NCI-H128 (cell line): ENCODE results near the gene ANKRD45.
"Not testable (repeated sequence)": the region's sequence is repeated elsewhere in the genome, so short reads cannot be mapped to it uniquely, and the experiment has no call there.

ENCODE experiments used
- DNase-seq: peaks from one replicate; lab custom pipeline; 2025; ENCODE audit not compliant: unreplicated experiment; lab: John Stamatoyannopoulos, UW

The ANKRD45 gene

DNA sequence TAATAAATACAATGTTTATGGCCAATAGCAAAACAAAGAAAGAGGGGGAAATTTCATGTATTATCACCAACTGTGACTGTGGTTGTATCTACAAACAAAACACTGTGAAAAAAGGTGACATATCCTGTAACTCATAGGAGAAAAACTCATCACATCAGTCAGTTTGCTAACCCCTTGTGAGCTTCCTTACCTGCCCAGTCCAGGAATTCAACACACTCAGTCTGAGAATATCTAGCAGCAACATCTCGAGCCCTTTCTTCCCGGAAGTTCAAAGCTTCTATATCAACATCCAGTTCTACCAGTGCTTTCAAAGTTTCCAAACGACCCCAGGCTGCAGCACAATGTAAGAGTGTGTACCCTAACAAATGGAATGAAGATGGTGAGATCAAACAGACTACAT lies 23.0 kb downstream of the ANKRD45 start:
- no peak for DNase-seq

DNA sequence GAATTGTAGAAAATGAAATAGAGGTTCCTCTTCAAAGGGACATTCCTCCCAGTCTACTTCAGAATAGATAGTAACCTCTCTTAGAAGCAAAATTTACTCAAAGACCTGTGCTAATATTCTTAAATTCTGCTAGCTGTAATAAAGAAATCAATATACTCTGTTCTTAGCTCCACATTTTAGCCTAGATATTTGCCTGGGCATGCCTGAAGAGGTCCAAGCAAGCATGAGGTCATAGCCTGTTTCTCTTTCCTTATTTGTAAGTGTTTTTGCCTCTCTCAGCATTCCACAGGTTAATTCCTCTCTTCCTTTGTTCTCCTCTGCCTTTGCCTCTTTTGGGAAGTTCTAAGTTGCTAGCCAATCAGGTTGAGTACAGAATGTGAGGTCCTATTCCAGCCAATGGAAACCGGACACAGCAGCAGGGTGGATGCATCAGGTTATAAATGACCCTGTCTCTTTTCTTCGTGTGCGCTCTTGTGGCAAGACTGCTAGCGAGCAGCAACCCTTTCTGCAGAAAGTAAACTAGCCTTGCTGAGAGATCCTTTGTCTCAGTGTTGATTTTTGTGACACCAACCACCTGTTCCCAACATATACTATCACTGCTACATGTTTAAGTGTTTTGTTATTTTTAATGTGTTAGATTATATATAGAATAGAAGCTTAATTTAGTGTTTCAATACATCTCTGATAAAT lies 27.1 kb downstream of the ANKRD45 start:
- not testable (repeated sequence) for DNase-seq

DNA sequence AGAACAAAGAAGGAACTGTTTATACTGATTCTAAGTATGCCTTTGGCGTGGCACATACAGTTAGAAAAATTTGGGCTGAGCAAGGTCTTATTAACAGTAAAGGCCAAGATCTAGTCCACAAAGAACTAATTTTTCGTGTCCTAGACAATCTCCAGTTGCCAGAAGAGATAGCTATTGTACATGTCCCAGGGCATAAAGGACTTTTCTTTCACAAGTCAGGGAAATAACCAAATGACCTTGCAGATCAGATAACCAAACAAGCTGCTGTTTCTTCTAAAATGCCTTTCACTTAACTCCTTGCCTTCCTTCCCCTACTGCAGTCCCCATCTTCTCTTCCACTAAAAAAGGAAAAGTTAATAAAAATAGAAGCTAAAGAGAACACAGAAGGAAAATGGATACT lies 30.5 kb downstream of the ANKRD45 start:
- DNase-seq: no peak

DNA sequence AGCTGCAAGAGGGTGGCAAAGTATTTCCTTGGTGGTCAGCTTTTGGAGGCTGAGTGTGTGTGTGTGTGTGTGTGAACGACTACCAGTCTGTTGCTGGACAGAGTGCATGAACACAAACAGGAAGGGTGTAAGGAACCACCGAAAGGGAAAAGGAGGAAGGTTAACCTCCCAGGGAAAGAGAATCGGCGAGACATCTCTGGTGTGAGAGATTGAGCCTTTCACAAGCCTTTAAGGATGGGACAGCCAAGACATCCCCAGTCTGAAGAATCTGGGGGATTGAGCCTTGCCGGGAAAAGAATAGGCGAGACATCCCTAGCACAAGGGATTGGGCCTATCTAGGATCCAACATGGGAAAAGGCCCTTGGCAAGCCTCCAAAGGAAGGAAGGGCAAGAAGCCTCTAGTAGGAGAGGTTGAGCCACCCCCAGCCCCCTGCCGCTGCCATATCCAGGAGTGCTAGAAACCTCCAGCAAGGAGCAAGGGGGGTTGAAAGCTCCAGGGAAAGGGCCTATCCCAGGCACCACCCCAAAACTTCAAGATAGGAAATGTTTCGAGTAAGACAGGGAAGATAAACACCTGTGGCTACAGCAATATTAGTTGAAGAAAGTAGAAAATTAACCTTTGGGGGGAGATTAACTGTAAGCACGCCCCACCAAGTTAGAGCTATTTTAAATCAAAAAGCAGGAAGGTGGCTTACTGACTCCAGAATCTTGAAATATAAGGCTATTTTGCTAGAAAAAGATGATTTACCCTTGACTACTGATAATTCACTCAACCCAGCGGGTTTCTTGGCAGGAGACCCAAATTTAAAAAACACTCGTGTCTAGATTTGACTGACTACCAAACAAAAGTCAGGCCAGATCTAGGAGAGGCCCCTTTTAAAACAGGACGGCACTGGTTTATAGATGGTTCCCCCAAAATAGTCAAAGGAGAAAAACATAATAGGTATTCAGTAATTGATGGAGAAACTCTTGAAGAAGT lies 31.3 kb downstream of the ANKRD45 start:
- no peak for DNase-seq

DNA sequence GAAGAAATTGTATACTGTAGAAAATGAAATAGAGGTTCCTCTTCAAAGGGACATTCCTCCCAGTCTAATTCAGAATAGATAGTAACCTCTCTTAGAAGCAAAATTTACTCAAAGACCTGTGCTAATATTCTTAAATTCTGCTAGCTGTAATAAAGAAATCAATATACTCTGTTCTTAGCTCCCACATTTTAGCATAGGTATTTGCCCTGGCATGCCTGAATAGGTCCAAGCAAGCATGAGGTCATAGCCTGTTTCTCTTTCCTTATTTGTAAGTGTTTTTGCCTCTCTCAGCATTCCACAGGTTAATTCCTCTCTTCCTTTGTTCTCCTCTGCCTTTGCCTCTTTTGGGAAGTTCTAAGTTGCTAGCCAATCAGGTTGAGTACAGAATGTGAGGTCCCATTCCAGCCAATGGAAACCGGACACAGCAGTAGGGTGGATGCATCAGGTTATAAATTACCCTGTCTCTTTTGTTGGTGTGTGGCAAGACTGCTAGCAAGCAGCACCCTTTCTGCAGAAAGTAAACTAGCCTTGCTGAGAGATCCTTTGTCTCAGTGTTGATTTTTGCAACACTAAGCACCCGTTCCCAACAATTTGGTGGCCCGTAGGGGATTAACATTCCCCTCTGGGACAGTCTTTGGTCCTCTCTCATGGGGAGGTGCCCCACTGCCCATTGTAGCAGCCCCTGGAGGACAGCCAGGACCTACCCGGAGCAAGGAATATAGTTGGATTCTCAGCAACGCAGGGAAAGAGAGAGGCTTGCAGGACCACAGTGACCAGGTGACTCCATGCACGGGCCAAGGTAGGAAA lies 32.2 kb downstream of the ANKRD45 start:
- not testable (repeated sequence) for DNase-seq

DNA sequence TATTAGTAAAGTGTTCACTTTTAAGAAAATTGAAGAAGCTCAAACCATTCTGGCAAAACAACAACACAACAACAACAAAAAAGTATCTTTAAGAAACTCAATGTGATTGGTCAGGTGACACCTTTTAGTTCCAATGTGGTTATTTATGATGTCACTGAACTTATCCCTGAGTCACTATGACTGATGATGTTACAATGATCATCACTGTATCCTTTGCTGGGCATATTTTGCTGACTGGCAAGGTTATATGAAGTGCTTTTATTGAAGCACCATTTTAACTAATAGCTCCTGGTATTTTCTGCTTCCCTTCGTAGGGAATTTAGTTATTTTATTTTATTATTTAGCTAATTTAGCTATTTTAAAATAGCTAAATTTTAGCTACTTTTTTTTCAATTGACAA lies 34.5 kb downstream of the ANKRD45 start, which contains the start of gene TEX50:
TSS of gene TEX50 (plus strand) at position 223 of the 400 bp plus-strand sequence. CDS start 184 bp downstream, outside the sequence.
- no peak for DNase-seq

DNA sequence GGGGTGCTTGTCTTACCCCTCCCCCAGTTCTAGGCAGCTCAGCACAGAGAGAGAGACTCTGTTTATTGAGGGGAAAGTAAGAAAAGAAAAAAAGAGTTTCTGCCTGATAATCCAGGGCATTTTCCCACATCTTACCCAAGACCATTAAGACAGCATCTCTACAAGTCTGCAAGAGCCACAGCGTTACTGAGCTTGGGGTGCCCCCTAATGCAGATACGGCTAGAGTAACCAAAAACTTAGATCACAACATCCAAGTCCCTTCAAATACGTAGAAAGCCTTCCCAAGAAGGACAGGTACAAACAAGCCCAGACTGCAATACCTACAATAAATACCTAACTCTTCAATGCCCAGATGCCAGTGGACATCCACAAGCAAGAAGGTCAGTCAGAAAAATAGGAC lies 40.8 kb downstream of the ANKRD45 start:
- DNase-seq: no peak

DNA sequence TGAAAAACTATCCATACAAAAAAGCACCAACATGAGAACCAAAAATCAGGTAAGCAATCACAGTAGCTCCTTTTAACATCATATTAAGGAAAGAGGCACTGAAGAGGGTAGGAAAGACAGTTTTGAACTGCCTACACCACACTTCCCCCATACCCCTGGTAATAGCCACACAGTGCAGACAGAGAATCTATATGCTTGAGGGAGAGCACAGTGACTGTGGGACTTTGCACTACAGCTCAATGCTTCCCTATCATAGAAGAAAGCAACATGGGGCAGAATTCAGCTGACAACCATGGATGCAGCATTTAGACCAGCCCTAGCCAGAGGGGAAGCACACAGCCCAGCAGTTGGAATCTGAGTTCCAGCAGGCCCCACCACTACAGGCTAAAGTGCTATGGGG lies 42.4 kb downstream of the ANKRD45 start:
- no peak for DNase-seq

DNA sequence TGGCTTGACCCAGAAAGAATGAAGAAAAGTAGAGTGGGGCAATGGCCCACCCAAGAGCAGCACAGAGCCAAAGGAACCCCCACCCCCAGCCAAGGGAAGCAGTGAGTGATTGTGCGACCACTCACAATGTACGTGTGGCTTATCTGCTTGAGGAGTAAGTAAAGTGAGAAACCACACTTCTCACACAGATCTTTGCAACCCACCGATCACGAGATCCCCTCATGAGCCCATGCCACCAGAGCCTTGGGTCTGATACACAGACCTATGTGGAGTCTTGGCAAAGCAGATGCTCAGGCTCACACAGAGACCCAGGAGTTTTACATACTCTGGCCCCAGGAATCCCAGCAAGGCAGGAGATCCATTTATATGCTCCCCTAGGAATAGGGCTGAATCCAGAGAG lies 52.8 kb downstream of the ANKRD45 start:
- DNase-seq: no peak

DNA sequence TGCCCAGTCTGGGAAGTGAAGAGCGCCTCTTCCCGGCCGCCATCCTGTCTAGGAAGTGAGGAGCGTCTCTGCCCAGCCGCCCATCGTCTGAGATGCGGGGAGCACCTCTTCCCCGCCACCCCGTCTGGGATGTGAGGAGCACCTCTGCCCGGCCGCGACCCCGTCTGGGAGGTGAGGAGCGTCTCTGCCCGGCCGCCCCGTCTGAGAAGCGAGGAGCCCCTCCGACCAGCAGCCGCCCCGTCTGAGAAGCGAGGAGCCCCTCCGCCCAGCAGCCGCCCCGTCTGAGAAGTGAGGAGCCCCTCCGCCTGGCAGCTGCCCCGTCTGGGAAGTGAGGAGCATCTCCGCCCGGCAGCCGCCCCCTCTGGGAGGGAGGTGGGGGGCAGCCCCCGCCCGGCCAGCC lies 56.6 kb downstream of the ANKRD45 start:
- DNase-seq: not testable (repeated sequence)

DNA sequence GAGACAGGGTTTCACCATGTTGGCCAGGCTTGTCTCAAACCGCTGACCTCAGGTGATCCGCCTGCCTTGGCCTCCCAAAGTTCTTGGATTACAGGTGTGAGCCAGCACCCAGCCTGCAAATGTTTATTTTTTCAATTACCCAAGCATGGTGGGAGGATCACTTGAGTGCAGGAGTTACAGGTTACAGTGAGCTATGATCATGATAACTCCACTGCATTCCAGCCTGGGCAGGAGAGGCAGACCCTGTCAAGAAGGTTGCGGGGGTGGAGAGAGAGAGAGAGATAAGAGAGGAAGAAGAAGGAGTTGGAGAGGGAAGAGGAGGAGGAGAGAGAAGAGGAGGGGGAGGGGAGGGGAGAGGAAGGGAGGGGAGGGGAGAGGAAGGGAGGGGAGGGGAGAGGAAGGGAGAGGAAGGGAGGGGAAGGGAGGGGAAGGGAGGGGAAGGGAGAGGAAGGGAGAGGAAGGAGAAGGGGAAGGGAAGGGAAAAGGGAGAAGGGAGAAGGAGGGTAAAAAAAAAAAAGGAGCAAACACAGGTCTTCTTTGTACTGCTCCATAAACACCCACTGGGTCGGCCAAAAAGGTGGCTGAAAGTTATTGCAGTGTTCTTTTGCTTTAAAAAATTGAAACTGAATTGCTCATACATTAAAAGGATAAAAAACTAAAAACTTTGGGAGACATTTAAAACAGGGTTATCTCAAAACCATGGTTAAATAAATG lies 61.0 kb downstream of the ANKRD45 start:
- no peak for DNase-seq

DNA sequence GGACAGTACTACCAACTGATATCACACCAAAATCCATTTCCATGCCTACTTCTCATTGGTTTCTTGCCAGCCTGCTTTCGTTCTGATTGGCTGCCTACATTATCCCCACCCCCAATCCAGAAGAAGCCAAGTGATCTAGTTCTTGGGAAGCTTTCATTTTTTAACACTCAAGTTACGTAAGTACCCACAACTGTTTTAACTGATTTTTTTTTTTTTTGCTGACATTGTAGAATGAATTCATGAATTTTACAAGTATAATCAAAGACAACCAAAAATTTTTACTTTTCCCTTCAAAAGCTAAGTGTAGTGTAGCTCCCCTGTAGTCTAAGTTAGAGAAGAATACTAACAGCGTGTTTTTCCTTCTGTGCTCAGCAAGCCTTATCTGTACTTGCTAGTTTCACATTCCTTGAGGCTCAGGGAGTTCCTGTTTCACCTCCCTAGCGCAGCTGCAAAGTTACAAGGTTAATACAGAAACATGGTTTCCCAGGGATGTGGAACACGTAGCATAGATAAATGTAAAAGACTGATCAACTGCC lies 66.5 kb downstream of the ANKRD45 start, which contains the start of gene SLC9C2:
TSS of gene SLC9C2 (minus strand) at position 17 of the 536 bp plus-strand sequence. CDS start 1,296 bp downstream, outside the sequence.
- DNase-seq: no peak

DNA sequence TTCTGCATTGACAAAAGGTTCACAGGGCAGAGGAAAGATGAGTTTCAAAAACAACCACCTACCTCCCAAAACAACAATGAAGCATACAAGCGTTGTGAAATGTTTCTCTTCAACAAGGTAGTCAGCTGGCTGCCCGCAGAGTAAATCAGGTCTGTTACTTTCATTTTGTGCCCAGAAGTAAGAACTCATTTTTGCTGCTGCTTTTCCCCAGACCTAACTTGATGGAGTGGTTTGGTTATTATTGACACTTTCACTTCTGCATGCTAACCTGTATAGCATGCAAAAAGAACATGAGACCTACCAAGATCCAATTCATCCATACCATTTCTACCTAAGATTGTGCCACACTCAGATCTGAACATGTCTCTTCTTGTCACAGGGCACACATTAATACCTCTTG lies 68.1 kb downstream of the ANKRD45 start:
- no peak for DNase-seq

DNA sequence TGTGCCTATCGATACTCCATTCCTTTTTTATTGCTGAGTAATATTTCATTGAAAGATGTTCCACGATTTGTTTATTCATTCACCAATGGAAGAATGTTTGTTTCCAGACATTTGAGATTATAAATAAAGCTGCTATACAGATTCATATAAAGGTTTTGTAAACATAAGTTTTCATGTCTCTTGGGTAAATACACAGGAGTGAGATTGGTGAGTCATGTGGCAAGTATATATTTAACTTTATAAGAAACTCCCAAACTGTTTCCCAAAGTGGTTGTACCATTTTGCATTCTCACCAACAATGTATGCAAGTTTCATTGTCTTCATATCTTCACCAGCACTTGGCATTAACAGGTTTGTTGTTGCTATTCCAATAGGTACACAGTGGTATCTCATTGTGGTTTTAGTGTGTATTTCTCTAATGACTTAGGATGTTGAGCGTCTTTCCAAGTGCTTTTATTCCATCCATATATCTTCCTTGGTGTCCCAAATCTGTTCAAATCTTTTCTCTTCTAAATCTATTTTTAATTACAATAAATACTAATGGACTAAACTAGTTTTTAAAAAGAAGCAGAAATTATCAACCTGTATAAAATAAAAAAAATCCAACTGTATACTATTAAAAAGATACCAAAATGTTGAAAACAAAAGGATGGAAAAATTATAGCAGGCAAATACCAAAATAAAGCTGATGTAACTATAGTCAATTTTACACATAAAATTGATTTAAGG lies 73.4 kb downstream of the ANKRD45 start:
- DNase-seq: no peak

DNA sequence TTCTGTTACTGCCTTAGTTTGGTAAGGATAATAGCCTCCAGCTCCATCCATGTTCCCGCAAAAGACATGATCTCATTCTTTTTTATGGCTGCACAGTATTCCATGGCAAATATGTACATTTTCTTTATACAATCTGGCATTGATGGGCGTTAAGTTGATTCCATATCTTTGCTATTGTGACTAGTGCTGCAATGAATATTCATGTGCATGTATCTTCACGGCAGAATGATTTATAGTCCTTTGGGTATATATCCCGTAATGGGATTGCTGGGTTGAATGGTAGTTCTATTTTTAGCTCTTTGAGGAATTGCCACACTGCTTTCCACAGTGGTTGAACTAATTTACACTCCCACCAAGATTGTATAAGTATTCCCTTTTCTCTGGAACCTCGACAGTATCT lies 78.5 kb downstream of the ANKRD45 start:
- not testable (repeated sequence) for DNase-seq

DNA sequence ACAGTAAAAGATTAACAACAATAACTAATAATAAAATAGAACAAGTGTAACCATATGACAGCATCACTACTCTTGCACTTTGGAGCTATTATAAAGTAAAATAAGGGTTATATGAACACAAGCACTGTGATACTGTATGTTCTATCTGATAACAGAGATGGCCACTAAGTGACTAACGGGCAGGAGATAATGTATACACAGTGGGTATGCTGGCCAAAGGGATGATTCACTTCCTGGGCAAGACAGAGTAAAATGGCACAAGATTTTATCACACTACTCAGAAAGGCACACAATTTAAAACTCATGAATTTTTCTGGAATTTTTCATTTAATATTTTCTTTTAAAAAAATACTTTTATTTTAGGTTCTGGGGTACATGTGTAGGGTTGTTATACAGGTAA lies 79.1 kb downstream of the ANKRD45 start:
- DNase-seq: no peak

DNA sequence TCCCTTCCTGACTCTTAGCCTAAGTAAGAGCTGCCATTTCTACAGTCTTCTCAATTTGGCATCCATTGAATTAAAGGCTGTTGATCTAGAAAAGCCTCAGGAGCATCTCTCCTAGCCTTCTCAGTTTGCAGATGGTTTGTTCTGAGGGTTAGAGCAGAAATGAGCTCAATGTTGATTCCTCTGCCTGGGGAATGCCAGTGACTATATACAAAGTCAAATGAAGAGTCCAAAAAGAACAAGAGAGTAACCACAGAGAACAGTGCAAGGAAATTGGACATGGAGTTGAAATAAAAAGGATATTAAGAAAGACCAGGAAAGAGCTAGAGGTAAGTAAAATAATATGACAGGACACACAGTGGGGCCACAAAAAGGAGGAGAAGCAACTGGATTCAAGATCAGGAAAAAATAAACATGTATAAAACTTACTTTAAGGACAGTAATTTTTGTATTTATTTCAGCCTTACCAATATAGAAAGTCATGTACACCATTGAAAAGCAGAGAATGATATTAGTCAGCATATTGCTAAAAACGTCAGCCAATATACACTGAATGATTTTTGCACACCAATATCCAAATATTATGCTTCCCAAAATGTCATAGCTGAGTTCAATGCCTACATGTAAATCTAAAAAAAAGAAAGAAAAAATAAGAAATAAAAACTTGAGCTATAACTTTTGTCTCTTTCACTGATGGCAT lies 88.1 kb downstream of the ANKRD45 start:
- no peak for DNase-seq

DNA sequence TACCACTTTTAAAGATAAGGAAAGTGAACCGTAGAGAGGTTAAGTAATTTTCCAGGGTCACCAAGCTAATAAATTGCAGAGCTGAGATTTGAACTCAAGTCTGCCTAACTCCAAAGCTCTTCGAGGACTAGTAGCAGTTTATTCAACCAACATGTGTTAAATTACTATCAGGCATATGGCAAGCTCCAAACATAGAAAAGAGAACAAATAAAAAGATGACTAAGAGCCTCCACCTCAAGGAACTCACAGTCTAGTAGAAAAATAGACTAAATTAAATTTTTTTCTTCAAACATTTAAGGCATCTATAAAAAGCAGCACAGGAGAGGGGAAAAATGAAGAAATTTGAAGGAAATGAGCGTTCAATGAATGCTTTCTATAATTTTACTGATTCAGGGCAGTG lies 89.0 kb downstream of the ANKRD45 start:
- DNase-seq: no peak

DNA sequence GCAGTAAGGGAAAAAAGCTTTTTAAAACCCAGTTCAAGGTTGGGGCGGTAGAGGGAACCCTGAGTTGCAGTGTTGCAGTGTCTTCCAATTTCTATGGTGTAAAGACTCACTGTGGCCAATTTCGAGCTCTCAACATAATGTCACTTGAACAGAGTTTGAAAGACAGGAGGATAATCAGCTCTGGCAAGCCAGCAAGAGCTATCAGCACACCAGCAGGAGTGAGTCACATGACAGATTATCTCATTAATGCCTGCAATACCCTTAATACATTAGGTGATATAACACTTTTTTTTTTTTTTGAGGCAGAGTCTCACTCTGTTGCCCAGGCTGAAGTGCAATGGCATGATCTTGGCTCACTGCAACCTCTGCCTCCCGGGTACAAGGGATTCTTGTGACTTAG lies 89.6 kb downstream of the ANKRD45 start:
- no peak for DNase-seq
